OCI-LY1 (cell line): ENCODE data around the gene DIP2C.
"Not testable (repeated sequence)": the region's sequence is repeated elsewhere in the genome, so short reads cannot be mapped to it uniquely, and the experiment has no call there.

Experiments used
- CTCF ChIP-seq: fragments of 200-600 bp; sonication (generic), shearing (Covaris generic); IDR thresholded peaks from 2 replicates; pipeline ENCODE4 v1.5.1; 2017; ENCODE audit warnings: mild to moderate bottlenecking, antibody characterized with exemption, low read length, moderate library complexity, mixed read lengths
- EZH2 ChIP-seq: fragments of 200-600 bp; sonication (generic), shearing (Covaris generic); IDR thresholded peaks from 2 replicates; pipeline ENCODE4 v1.8.0; 2017; ENCODE audit warnings: borderline replicate concordance, mixed run types, mild to moderate bottlenecking, antibody characterized with exemption, low read length, moderate library complexity, mixed read lengths

- TF ChIP-seq CTCF, EZH2: not testable (repeated sequence)
Observed at GRCh38 chr10:424724-425123, 264.7 kb downstream of the DIP2C start.
